ENCODE data around the gene ZNF432.
"Not testable (repeated sequence)": the region's sequence is repeated elsewhere in the genome, so short reads cannot be mapped to it uniquely, and the experiment has no call there.

The ZNF432 gene

GRCh38 chr19:52048555-52049501 is at the start of gene ZNF432:
Gene ZNF432 (minus strand): TSS chr19:52048838. CDS start chr19:52046868, 1,970 bp downstream.
- in situ Hi-C loops (cut with HindIII; ENCODE audit: low sequenced_read_pairs), result no loop called here

GRCh38 chr19:52096416-52096815 is 47.8 kb upstream of the ZNF432 start:
- in situ Hi-C loops (cut with HindIII; ENCODE audit: low sequenced_read_pairs), result not testable (repeated sequence)

- in situ Hi-C loops (cut with HindIII; ENCODE audit: low sequenced_read_pairs), result no loop called here
These were observed 46.8 kb upstream of the ZNF432 start, which contains the start of gene ZNF841 for GRCh38 chr19:52095172-52096014. Gene ZNF841 (minus strand): TSS chr19:52095765. CDS start chr19:52084801, 10,964 bp downstream.

- in situ Hi-C loops (cut with HindIII; ENCODE audit: low sequenced_read_pairs), result no loop called here
These were observed 46.0 kb upstream of the ZNF432 start for GRCh38 chr19:52094526-52095130.

- in situ Hi-C loops (cut with HindIII; ENCODE audit: low sequenced_read_pairs), result no loop called here
These were observed 37.8 kb upstream of the ZNF432 start for GRCh38 chr19:52086481-52086880.

GRCh38 chr19:52070496-52070895 is 21.9 kb upstream of the ZNF432 start:
- in situ Hi-C loops (cut with HindIII; ENCODE audit: low sequenced_read_pairs), result no loop called here

- in situ Hi-C loops (cut with HindIII; ENCODE audit: low sequenced_read_pairs), result no loop called here
These were observed 21.0 kb upstream of the ZNF432 start for GRCh38 chr19:52069653-52070052.

- in situ Hi-C loops (cut with HindIII; ENCODE audit: low sequenced_read_pairs), result no loop called here
These were observed 17.7 kb upstream of the ZNF432 start for GRCh38 chr19:52066258-52066863.

GRCh38 chr19:52065399-52065798 is 16.8 kb upstream of the ZNF432 start:
- in situ Hi-C loops (cut with HindIII; ENCODE audit: low sequenced_read_pairs), result no loop called here

- in situ Hi-C loops (cut with HindIII; ENCODE audit: low sequenced_read_pairs), result not testable (repeated sequence)
These were observed 7.8 kb upstream of the ZNF432 start for GRCh38 chr19:52056480-52056879.

GRCh38 chr19:52051736-52052135 is 3.1 kb upstream of the ZNF432 start:
- in situ Hi-C loops (cut with HindIII; ENCODE audit: low sequenced_read_pairs), result not testable (repeated sequence)

GRCh38 chr19:52039169-52039568 is 9.5 kb downstream of the ZNF432 start:
- in situ Hi-C loops (cut with HindIII; ENCODE audit: low sequenced_read_pairs), result no loop called here

- in situ Hi-C loops (cut with HindIII; ENCODE audit: low sequenced_read_pairs), result no loop called here
These were observed 14.4 kb downstream of the ZNF432 start for GRCh38 chr19:52034051-52034728.

- in situ Hi-C loops (cut with HindIII; ENCODE audit: low sequenced_read_pairs), result no loop called here
These were observed 19.9 kb downstream of the ZNF432 start for GRCh38 chr19:52028780-52029123.

- in situ Hi-C loops (cut with HindIII; ENCODE audit: low sequenced_read_pairs), result no loop called here
These were observed 20.4 kb downstream of the ZNF432 start, which contains the start of gene ZNF614 for GRCh38 chr19:52028027-52028779. Gene ZNF614 (minus strand): TSS chr19:52028379. CDS start chr19:52025745, 2,634 bp downstream.

GRCh38 chr19:52026255-52026990 is 22.2 kb downstream of the ZNF432 start:
- in situ Hi-C loops (cut with HindIII; ENCODE audit: low sequenced_read_pairs), result not testable (repeated sequence)

- in situ Hi-C loops (cut with HindIII; ENCODE audit: low sequenced_read_pairs), result not testable (repeated sequence)
These were observed 24.2 kb downstream of the ZNF432 start for GRCh38 chr19:52024478-52024877.

- in situ Hi-C loops (cut with HindIII; ENCODE audit: low sequenced_read_pairs), result no loop called here
These were observed 26.4 kb downstream of the ZNF432 start for GRCh38 chr19:52022193-52022592.

GRCh38 chr19:52020506-52020905 is 28.1 kb downstream of the ZNF432 start:
- in situ Hi-C loops (cut with HindIII; ENCODE audit: low sequenced_read_pairs), result no loop called here

Data from endothelial cell of hepatic sinusoid (primary cell).